Dendritic cell treated with granulocyte-macrophage colony-stimulating factor and Interleukin-4, amounts not matched to agents 40 ng/mL and 50 ng/mL, for 4 days (primary cell): ENCODE measurements around the gene POTEH.
"Not testable (repeated sequence)": the region's sequence is repeated elsewhere in the genome, so short reads cannot be mapped to it uniquely, and the experiment has no call there.

Experiments
- H3K27ac Mint-ChIP-seq: one replicate; pipeline ENCODE4 v1.8.0; 2022; ENCODE audit warnings: mild to moderate bottlenecking, mixed read lengths
- H3K27me3 Mint-ChIP-seq: one replicate; pipeline ENCODE4 v1.8.0; 2022; ENCODE audit warnings: mild to moderate bottlenecking, mixed read lengths
- H3K36me3 Mint-ChIP-seq: one replicate; pipeline ENCODE4 v1.8.0; 2022; ENCODE audit warnings: low read depth, mixed read lengths
- H3K4me1 Mint-ChIP-seq: one replicate; pipeline ENCODE4 v1.8.0; 2022; ENCODE audit warnings: low read depth, mixed read lengths
- H3K4me3 Mint-ChIP-seq: one replicate; pipeline ENCODE4 v1.8.0; 2022; ENCODE audit warnings: mild to moderate bottlenecking, moderate library complexity, mixed read lengths
- H3K9me3 Mint-ChIP-seq: one replicate; pipeline ENCODE4 v1.8.0; 2022; ENCODE audit warnings: mixed read lengths
- intact Hi-C: fragments of 100-400 bp; cut with micrococcal nuclease; formaldehyde crosslinking; loops from one replicate; pipeline ENCODE4 v1.15.0; 2022

The POTEH gene

GRCh38 chr22:15689749-15690125 lies at the start of gene POTEH:
Gene POTEH, plus strand, starts transcription at chr22:15690026. Its CDS starts 52 bp downstream, at chr22:15690078.
- intact Hi-C loops, H3K4me1 Mint-ChIP-seq, H3K4me3 Mint-ChIP-seq, H3K9me3 Mint-ChIP-seq, H3K27me3 Mint-ChIP-seq, H3K27ac Mint-ChIP-seq, H3K36me3 Mint-ChIP-seq: not testable (repeated sequence)

GRCh38 chr22:15642288-15642861 lies 47.5 kb upstream of the POTEH start:
- intact Hi-C loops, H3K27ac Mint-ChIP-seq: not testable (repeated sequence)

DNA sequence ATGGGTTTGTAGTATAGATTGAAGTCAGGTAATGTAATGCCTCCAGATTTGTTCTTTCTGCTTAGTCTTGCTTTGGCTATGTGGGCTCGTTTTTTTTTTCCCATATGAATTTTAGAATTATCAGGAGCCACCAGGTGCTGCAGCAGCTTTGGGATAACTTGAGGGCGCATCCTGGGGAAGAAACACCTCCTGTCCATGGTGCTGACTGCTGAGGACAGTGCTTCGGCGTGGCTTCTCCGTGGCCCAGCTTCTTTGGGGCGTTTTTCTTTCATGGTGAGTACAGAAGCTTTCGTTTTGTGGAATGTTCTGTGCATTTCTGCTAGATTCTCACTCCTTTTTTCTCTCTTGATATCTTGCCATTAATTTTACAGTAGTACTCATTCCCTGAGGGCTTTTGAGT lies 37.9 kb upstream of the POTEH start:
- H3K9me3 Mint-ChIP-seq, H3K4me3 Mint-ChIP-seq, H3K27ac Mint-ChIP-seq, intact Hi-C loops, H3K36me3 Mint-ChIP-seq, H3K4me1 Mint-ChIP-seq, H3K27me3 Mint-ChIP-seq: not testable (repeated sequence)

More at GRCh38 chr22:15642288-15642861, 47.5 kb upstream of the POTEH start:
- not testable (repeated sequence) for H3K27me3 Mint-ChIP-seq, H3K4me3 Mint-ChIP-seq, H3K36me3 Mint-ChIP-seq, H3K9me3 Mint-ChIP-seq, H3K4me1 Mint-ChIP-seq

- H3K27ac Mint-ChIP-seq, H3K36me3 Mint-ChIP-seq, H3K9me3 Mint-ChIP-seq, H3K4me1 Mint-ChIP-seq, H3K4me3 Mint-ChIP-seq, intact Hi-C loops, H3K27me3 Mint-ChIP-seq: not testable (repeated sequence)
Observed at GRCh38 chr22:15652738-15653137, 37.1 kb upstream of the POTEH start.

DNA sequence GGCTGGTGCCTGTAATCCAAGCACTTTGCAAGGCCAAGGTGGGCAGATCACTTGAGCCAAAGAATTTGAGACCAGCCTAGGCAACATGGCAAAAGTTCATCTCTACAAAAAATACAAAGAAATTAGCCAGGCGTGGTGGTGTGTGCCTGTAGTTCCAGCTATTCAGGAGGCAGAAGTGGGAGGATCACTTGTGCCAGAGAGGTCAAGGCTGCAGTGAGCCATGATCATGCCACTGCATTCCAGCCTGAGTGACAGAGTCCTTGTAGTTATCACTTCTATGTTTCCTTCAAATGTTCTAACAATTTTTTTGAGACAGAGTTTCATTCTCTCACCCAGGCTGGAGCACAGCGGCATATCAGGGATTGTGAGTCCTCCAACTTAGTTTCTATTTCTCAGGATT lies 36.6 kb upstream of the POTEH start:
- H3K27me3 Mint-ChIP-seq, H3K36me3 Mint-ChIP-seq, H3K9me3 Mint-ChIP-seq, H3K27ac Mint-ChIP-seq, H3K4me3 Mint-ChIP-seq, intact Hi-C loops, H3K4me1 Mint-ChIP-seq: not testable (repeated sequence)

DNA sequence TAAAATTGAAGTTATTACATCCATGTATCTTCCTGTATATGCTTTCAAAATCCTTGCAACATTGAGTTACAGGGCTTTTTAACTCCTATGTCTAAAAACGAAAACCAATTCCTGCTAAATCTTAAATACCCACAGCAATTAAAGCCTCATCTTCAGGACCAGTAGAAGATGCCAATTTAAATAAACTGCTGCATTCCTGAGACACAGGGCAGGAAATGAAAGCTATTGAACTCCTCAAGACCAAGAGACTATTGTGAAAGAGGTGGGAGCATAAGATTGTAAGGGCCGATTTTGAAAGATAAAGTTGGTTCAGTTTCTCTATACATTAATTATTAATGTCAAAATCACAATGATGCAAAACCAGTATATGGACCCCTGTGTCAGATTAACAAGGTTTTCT lies 28.7 kb upstream of the POTEH start:
- H3K4me3 Mint-ChIP-seq, H3K9me3 Mint-ChIP-seq, intact Hi-C loops, H3K4me1 Mint-ChIP-seq, H3K36me3 Mint-ChIP-seq, H3K27me3 Mint-ChIP-seq, H3K27ac Mint-ChIP-seq: not testable (repeated sequence)

DNA sequence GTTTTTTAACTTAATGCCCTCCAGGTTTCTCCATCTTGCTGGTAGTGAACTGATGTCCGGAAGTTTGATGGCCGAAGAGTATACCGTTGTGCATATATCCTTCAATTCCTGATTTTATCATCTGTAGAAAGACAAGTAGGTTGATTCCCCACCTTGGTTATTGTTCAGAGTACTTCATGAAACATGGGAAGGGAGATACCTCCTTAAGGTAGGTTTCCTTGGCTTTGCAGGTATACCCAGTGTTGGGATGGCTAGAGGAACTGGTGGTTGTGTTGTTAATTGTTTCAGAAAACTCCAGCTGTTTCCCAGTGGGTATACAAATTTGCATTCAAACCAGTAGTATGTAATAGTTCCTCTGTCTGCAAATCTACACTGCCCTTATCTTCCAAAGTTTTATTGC lies 25.1 kb upstream of the POTEH start:
- intact Hi-C loops, H3K4me1 Mint-ChIP-seq, H3K27me3 Mint-ChIP-seq, H3K9me3 Mint-ChIP-seq, H3K27ac Mint-ChIP-seq, H3K36me3 Mint-ChIP-seq, H3K4me3 Mint-ChIP-seq: not testable (repeated sequence)

DNA sequence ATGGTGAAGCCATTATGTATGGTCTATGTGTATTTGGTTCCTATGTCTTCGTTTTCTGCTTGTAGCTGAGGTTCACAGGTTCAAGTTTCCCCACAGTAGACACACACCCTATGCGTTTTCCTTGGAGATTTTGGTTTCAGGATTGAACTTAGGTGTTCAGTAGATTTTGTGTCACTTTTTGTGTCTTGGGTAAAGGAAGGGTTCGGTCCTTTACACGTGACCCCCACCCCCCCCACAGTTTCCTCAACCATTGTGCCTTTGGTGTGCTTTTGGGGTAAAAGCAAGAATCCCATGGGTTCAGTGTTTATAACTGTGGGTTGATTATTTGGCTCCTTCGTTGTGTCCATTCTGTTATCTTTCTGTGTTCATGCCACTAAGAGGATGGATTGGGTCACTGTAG lies 24.3 kb upstream of the POTEH start:
- H3K4me3 Mint-ChIP-seq, H3K27ac Mint-ChIP-seq, H3K36me3 Mint-ChIP-seq, H3K4me1 Mint-ChIP-seq, intact Hi-C loops, H3K9me3 Mint-ChIP-seq, H3K27me3 Mint-ChIP-seq: not testable (repeated sequence)

- H3K4me1 Mint-ChIP-seq, H3K4me3 Mint-ChIP-seq, H3K36me3 Mint-ChIP-seq, H3K9me3 Mint-ChIP-seq, H3K27ac Mint-ChIP-seq, intact Hi-C loops, H3K27me3 Mint-ChIP-seq: not testable (repeated sequence)
Observed at GRCh38 chr22:15669430-15669829, 20.4 kb upstream of the POTEH start.

GRCh38 chr22:15679702-15680101 lies 10.1 kb upstream of the POTEH start:
- intact Hi-C loops, H3K27ac Mint-ChIP-seq, H3K9me3 Mint-ChIP-seq, H3K36me3 Mint-ChIP-seq, H3K27me3 Mint-ChIP-seq, H3K4me3 Mint-ChIP-seq, H3K4me1 Mint-ChIP-seq: not testable (repeated sequence)

DNA sequence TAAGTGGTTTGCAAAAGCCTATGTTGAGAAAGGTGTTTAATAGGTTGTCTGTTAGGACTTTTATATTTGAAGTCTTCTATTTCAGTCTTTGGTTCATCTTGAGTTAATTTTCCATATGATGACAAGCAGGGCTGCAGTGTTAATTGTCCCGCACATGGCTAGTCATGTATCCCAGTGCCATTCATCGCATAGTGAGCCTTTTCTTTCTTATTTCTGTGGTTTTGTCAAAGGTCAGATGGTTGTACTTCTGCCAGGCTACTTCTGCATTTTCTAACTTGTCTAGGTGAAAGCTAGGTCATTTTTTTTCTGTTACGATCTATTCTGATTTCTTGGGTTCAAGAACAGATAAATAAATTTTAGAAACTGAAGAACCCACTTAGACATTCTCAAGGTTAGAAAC lies 5.7 kb upstream of the POTEH start:
- H3K27me3 Mint-ChIP-seq, H3K27ac Mint-ChIP-seq, intact Hi-C loops, H3K4me3 Mint-ChIP-seq, H3K4me1 Mint-ChIP-seq, H3K36me3 Mint-ChIP-seq, H3K9me3 Mint-ChIP-seq: not testable (repeated sequence)

- H3K27me3 Mint-ChIP-seq, H3K4me3 Mint-ChIP-seq, H3K4me1 Mint-ChIP-seq, H3K27ac Mint-ChIP-seq, intact Hi-C loops, H3K36me3 Mint-ChIP-seq, H3K9me3 Mint-ChIP-seq: not testable (repeated sequence)
Observed at GRCh38 chr22:15684695-15685094, 5.1 kb upstream of the POTEH start.

DNA sequence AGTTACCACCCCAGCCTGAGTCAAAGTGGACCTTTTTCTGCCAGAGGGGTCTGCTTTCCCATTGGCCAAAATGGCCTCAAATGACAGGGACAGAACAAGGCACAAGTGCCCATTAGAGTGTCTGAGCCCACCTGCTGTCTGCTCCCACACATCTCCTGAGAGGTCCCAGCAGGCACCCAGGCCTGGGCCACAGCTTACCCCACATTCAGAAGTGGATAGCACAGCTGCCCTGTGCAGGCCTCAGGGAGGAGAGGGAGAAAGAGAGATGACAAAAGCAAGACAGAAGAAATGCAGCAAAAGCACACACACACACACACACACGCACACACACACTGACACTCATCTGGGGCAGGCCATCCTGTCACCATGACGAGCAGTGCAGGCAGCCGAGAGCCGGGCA lies 4.2 kb upstream of the POTEH start:
- H3K27ac Mint-ChIP-seq, H3K4me3 Mint-ChIP-seq, intact Hi-C loops, H3K27me3 Mint-ChIP-seq, H3K36me3 Mint-ChIP-seq, H3K9me3 Mint-ChIP-seq, H3K4me1 Mint-ChIP-seq: not testable (repeated sequence)

DNA sequence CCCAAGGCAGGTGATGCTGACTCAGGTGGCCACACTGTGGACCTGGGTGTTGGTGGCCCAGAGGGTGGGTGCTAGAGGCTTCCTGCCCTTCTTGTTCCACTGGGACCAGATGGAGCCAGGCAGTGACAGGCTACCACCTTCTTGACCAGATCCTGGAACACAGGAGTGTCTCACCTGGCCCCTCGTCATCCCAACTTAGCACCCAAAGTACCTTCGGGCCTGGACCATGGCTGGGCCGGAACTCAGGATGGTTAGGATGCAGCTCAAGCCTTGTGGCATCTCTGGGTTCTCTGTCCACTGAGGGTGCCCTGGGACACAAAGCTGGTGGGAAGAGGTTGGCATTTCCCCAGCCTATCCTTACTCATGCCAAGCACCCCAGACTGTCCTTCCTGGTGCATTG lies 2.7 kb upstream of the POTEH start:
- H3K27ac Mint-ChIP-seq, H3K36me3 Mint-ChIP-seq, H3K9me3 Mint-ChIP-seq, H3K4me1 Mint-ChIP-seq, H3K4me3 Mint-ChIP-seq, H3K27me3 Mint-ChIP-seq, intact Hi-C loops: not testable (repeated sequence)

DNA sequence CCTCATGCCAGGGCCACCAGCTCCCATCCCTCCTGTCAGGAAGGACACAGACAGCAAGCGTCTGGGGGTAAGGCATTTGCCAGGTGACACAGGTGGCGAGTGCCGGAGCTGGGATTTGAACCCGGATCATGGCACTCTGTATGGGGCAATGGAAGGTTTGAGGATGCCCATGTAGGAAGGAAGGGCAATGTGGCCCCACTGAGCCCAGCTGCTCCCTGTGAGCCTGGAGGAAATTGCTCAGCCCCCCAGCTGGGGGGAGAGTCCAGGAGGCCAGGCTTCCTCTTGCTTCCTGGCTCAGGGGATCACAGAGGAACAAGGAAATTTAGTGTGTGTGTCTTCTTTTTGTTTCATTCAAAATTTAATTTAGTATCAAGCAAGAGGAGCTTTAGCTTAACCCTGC lies 2.1 kb upstream of the POTEH start:
- H3K36me3 Mint-ChIP-seq, intact Hi-C loops, H3K4me3 Mint-ChIP-seq, H3K9me3 Mint-ChIP-seq, H3K4me1 Mint-ChIP-seq, H3K27ac Mint-ChIP-seq, H3K27me3 Mint-ChIP-seq: not testable (repeated sequence)

GRCh38 chr22:15688090-15688489 lies 1.7 kb upstream of the POTEH start:
- intact Hi-C loops, H3K4me3 Mint-ChIP-seq, H3K36me3 Mint-ChIP-seq, H3K9me3 Mint-ChIP-seq, H3K27ac Mint-ChIP-seq, H3K4me1 Mint-ChIP-seq, H3K27me3 Mint-ChIP-seq: not testable (repeated sequence)
